Transverse colon (tissue), 4 donors: Measurements from ENCODE around the gene ANGPTL4.

ENCODE experiments used
- CTCF ChIP-seq, 5 experiments: fragments of 200-600 bp in 3 of 5; fragments of 450-650 bp in 2 of 5; sonication (generic) in 3 of 5; IDR thresholded peaks; 1 replicate in 2 of 5; 2 replicates in 3 of 5; pipeline ENCODE4 v1.5.1; 2016 to 2017; ENCODE audit warnings: antibody characterized with exemption in 5 of 5, inconsistent platforms in 3 of 5, mild to moderate bottlenecking in 2 of 5, moderate library complexity in 1 of 5
- EP300 ChIP-seq: sonication (generic); formaldehyde crosslinking; IDR thresholded peaks from one replicate; pipeline ENCODE4 v1.6.1; 2017; ENCODE audit warnings: antibody characterized with exemption, low read depth
- POLR2A ChIP-seq: fragments of 450-650 bp; IDR thresholded peaks from one replicate; pipeline ENCODE4 v1.6.1; 2016; ENCODE audit warnings: antibody characterized with exemption, mild to moderate bottlenecking, moderate library complexity
- POLR2AphosphoS5 ChIP-seq, 3 donors: sonication (generic); formaldehyde crosslinking; IDR thresholded peaks; one replicate each; pipeline ENCODE4 v1.6.1; 2016; ENCODE audit warnings: antibody characterized with exemption in 3 of 3

- no peak for TF ChIP-seq CTCF (IDR thresholded peaks at IDR 0.05)
- no peak for TF ChIP-seq EP300
- TF ChIP-seq POLR2A = no peak
- no peak for TF ChIP-seq POLR2AphosphoS5 (IDR thresholded peaks at IDR 0.05)
Measured at GRCh38 chr19:8331263-8331845, 32.6 kb upstream of the ANGPTL4 start.
